ENCODE measurements around the gene NCOR2.
"Not testable (repeated sequence)": the region's sequence is repeated elsewhere in the genome, so short reads cannot be mapped to it uniquely, and the experiment has no call there.

The NCOR2 gene

DNA sequence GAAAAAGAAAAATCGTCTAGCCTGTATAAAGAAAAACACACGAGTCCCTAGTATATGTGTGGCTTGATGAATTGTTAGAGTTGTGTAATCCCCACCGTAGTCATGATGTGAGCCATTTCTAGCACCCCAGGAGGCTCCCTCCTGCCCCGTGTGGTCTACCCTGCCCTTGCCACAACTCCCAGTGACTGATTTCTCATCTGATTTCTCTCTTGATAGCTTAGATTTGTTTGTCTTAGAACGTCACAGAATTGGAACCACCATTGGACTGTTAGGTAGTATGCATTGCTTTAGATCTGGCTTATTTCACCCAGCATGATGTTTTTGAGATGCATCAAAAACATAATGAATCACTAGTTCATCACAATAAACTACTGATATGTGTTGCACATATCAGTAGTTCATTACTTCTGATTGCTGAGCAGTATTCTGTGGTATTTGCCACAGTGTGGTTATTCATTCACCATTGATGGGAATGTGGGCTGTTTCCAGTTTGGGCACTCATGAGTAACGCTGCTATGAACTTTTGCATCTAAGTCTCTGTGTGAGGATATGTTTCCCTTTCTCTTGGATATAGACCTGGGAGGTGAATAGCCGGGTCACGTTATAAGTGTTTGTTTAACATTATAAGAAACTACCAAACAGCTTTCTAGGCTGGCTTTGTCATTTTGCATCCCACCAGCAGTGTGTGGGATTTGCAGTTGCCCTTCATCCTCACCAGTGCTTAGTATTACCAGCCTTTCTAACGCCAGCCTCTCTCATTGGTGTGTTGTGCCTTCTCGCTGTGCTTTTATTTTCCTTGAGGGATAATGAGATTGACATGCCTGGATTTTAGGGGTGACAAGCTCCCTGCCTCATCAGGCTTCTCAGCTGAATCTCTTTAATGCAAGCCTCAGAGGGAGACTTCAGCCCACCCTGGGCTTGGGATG lies 31.9 kb upstream of the NCOR2 start:
- DNase-seq: no peak

DNA sequence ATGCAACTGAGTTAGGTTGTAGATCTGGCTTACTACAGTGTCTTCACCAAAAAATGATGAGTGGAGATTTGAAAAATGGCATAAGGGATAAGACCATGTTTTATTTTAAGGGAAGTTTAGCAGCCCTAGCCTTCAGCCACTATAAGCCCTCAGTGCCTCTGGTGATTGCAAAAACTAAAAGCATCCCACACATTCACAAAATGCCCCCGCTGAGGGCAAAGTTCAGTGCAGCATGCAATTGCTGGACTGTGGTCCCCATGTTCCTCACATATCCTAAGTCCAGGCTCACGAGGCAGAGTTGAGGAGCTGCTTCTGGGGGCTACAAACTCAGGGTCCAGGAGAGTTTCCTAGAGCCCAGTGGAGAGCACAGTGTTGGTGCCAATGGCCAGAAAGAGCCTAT lies 29.6 kb upstream of the NCOR2 start:
- no peak for DNase-seq

DNA sequence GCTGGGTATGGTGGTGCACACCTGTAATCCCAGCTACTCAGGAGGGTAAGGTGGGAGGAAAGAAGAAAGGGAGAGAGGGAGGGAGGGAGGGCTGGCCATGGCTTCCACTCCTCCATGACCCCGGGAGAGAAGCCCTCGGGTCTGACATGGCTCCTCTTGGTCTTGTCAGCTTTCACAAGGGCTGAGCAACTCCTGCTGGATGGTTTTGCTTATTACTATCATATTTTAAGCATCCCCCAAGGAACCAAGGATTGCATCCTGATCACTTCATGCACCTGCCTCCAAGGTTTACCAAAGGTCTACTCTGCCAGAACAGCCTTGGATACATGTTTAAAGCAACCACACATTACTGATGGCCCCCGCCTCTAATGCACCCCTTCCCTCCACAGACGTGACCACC lies 28.0 kb upstream of the NCOR2 start:
- DNase-seq: no peak

DNA sequence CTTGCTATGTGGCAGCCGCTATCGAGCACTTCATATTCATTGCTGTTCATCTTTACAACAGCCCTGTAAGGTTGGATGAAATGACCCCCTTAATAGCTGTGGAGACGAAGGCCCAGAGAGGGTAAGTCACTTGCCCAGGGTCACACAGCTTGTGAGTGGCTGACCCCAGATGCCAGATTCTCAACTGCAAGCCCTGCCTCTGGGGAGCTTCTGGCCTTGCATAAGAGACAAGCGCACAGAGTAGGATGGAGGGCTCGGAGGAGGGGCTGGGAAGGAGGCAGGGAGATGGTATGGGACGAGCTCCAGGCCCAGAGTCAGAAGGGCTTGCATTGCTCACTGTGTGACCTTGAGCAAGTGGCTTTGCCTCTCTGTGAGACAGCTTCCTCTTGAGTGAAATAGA lies 27.4 kb upstream of the NCOR2 start:
- DNase-seq: no peak

DNA sequence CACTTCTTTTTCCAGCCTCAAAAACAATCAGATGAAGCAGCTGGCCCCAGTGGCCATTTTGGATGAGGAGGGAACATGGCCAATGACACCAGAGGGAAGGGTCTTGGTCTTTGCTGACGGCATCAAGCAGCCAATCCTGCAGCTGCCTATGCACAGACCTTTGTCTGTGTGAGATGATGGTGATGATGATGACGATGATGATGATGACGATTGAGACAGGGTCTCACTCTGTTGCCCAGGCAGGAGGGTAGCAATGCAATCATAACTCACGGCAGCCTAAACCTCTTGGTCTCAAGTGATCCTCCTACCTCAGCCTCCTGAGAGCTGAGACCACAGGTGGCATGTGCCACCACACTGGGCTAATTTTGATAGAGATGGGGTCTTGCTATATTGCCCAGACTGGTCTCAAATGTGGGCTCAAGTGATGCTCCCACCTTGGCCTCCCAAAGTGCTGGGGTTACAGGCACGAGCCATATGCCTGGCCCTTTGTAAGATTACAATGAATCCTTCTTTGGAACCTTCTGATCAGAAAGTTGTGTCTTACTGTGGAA lies 26.5 kb upstream of the NCOR2 start:
- DNase-seq: no peak

DNA sequence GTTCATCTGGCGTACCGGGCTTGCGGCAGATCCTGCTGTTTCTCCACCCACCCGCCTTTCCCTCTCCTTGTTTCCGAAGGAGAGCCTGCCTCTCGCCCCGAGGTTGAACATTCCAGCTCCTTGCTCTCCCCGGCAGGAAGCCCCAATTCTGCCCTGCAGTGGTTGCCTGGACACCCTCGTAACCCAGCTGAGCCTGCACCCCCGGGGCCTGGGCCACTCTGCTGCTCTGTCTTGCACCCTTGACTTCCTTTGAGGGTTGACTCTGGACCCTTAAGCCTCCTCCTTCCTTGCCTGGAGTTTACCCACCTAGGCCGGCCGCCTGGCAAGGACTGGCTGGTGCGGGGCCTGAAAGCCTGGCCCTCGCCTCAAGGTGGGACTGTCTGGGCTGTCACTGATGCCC lies 25.8 kb upstream of the NCOR2 start:
- no peak for DNase-seq

DNA sequence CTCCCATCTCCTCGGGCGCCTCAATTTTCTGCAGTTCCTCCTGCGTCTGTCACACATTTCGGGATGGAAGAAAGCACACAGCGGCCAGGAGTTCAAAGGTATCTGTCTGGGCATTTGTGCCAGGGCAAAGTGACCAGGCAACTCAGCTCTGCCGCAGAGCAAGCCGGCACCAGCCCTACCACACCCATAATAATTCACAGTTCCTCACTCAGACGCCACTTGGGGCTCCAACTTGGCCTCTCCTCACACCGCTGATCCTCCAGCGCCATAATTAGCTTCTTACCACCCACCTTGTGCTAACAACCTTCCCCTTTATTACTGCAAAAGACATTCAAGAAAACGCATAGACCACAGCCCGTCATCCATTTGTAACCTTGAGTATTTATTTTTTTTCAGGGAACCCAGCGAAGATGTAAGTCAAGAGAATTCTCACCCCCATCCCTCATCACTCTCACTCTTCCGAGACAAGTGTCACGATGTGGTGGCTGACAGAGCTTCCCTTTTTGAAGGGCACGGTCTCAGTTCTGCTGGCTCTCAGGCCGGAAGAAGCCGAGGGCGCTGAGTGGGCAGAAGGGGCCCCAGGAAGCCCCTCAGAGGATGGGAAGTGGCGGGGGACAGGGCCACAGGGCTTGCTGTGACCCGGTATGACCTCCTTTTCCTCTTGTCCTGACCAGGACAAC lies 25.2 kb upstream of the NCOR2 start:
- no peak for DNase-seq

DNA sequence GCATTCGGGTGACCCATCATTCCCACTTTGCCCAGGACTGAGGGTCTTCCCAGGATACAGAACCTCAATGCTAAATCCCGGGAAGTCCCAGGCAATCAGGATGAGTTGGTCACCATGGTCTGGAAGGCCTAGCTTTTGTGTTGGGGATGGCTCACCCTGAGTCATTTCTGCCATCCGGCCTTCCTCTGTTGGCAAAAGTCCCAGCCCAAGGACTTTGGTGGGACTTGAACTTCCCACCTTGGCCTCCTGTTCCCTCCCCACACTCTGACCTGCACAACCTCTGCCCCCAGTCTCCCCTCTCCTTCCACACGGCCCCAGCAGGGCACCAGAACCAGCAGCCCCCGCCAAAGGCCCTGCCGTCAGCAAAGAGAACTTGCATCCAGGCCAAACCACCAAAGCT lies 24.6 kb upstream of the NCOR2 start:
- DNase-seq: no peak

DNA sequence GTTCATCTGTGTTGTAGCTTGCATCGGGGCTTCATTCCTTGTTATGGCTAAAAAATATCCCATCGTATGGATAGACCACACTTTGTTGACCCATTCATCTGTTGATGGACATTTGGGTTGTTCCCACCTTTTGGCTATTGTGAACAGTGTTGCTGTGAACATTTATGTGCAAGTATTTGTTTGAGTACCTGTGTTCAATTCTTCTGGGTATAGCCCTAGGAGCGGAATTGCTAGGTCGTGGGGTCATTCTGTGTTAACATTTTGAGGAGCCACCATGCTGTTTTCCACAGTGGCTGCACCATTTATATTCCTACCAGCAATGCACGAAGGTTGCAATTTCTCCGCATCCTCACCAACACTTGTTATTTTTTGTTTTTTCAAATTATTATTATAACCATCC lies 23.0 kb upstream of the NCOR2 start:
- DNase-seq: no peak

DNA sequence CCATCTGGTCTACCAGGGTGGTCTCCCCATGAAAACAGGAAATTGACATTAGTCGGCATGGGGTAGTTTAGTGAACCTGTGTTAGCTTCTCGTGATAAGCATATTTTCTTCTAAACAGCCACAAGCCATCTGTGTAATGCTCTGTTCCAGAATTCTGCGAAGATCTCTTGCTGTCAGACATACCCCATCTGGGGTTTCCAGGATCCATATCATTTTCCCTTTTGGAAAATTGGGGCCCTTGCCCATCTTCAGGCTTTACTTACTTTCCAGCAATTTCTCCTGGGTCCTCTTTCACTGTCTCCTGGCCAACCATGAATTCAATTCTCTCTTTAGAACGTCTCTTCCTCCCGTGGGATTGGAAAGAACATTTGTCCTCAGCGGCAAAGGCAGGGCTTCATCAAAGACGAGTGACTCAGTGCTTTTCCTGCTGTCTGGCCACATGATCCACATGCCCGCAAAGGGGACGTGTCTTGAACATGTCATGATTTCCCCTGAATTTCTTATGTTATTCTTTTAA lies 21.4 kb upstream of the NCOR2 start:
- no peak for DNase-seq

DNA sequence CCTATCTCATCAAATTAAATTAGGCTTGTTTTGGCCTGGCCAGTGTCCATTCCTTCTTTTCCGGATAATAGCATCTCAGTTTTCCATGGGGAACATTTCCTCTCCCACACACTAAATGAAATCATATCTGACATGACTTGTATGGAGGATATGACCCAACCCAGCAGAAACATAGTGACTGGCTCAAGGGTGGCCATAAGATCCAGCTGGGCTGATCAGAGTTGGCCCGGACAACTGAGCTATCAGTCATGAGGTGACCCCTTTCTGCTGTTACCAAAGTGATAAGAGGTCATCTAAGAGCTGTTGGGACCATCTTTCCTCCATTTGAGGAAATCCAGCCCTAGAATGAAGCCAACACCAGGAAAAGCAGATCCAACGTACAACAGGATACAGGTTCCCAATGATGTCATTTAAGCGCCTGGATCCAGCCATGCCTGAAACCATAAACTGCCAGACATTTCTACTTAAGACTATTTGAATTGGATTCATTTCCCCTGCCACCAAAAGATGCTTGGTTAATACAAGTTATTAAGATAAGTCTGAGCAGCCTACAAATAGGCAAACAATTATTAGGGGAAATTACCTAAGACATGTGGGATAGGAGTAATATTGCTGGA lies 20.7 kb upstream of the NCOR2 start:
- DNase-seq: no peak

DNA sequence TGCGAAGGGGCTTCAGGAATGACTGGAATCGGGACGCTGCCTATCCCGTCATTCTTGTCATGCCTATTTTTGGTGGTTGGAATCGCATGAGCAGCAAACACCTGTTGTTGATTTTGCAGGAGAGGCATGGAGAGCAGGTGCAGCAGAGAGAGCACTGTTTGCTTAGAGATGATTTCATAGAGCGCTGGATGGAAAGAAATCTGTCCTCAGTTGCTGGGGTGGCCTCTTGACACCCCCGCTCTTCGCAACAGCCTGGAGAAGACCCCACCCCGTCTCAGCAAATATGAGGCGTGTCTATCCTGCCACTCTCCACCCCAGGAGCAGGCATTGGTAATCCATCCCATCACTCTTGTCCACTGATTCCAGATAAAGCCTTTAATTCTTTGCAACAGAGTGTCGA lies 19.3 kb upstream of the NCOR2 start:
- DNase-seq: peak; percentile 93

DNA sequence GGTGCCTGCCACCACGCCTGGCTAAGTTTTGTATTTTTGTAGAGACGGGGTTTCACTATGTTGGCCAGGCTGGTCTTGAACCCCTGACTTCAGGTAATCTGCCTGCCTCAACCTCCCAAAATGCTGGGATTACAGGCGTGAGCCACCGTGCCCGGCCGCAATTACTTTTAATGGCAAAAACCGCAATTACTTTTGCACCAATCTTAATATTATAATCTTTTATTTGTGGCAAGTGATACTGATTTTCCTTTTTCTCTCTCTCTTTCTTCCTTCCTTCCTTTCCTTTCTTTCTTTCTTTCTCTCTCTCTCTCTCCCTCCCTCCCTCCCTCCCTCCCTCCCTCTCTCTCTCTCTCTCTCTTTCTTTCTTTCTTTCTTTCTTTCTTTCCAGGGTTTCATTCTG lies 17.1 kb upstream of the NCOR2 start:
- not testable (repeated sequence) for DNase-seq

DNA sequence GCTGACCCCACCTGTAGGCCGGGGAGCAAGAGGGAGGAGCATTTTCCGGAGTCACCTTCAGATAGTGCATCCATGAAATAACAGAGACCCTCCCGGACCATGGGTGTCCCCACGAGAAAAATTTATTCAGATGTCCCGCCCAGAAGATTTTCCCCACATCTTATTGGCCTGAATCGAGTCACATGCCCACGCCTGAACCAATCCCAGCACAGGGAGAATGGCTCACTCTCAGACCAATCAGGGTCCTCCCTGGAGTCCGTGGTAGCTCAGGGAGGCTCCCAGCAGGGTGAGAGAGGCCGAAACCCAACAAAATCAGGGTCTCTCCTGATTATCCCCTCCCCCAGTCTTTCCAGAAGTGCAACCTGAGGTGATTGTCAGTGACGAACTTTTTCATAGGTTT lies 16.4 kb upstream of the NCOR2 start:
- DNase-seq: no peak

DNA sequence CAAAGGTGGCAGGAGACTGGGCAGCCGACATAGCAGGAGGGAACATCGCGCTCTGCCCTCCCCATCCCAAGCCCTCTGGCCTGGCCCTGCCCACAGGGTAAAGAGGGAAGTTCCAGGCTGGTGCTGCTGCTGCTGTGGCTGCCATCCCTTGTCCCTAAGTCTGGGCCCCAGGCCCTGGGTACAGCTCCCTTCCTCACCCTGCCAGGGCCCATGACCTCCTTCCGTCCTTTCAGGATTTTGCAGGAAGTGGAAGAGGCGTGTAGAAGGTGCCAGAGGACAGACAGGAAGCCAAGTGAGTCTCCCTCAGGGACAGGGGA lies 14.7 kb upstream of the NCOR2 start:
- DNase-seq: no peak

DNA sequence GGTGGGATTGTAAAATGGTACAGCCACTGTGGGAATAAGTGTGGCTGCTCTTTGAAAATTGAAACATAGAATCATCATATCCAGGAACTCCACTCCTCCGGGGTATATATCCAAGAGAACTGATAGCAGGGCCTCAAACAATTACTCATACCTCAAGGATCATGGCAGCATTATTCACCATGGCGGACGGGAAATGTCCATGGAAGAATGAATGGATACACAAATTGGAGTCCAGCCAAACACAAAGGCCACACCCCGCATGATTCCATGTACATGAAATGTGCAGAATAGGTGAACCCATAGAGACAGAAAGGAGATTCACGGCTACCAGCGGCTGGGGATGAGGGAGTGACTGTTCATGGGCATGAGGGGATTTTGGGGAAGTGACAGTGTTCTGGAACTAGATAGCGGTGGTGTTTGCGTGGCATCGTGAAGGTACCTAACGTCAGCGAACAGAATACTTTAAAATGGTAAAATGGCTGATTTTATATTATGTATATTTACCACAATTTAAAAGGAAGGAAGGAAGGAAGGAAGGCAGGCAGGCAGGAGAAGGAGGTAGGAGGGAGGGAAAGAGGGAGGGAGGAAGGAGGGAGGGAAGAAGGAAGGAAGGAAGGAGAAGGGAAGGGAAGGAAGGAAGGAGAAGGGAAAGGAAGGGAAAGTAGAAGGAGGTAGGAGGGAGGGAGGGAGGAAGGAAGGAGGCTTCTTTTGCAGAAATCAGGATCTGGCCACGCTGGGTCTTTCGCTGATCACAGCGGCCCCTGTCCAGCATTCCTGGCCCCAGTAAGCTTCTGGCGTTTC lies 14.1 kb upstream of the NCOR2 start:
- no peak for DNase-seq

DNA sequence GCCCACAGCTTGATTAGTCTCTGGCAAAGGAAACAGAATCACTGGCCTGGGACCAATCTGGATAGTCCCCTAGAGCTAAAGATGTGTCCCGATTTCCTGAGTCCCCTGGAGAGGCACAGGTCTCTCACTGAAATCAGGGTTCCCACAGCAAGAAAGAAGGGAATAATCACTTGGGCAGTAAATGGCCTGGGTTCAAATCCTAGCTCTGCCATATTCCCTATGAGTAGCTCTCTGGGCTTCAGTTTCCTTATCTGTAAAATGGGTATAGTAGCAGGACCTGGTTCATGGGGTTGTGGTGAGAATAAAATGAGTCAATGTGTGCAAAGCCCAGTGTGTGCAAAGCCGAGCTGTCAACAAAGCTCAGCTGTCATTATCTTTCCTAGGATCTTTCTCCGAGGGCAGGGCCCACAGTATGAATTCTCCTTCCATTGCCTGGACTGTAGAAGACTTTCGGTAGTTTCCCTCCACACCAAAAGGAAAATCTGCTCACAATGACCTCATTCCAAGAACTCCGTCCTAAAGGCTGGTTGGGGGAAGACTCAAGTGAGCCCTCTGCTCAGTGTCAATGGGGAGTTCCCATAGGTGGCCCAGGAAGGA lies 12.6 kb upstream of the NCOR2 start:
- no peak for DNase-seq

DNA sequence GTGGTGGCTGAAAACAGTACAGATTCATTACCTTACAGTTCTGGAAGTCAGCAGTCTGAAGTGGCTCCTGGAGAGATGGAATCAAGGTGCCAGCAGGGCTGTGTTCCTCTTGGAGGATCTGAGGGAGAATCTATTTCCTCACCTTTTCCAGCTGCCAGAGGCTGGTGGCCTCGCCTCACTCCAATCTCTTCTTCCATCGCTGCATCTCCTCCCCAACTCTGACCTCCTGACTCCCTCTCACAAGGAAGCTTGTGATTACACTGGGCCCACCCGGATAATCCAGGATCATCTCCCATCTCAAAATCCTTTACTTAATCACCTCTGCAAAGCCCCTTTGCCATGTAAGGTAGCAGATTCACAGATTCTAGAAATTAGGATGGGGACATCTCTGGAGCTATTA lies 11.4 kb upstream of the NCOR2 start:
- DNase-seq: no peak

DNA sequence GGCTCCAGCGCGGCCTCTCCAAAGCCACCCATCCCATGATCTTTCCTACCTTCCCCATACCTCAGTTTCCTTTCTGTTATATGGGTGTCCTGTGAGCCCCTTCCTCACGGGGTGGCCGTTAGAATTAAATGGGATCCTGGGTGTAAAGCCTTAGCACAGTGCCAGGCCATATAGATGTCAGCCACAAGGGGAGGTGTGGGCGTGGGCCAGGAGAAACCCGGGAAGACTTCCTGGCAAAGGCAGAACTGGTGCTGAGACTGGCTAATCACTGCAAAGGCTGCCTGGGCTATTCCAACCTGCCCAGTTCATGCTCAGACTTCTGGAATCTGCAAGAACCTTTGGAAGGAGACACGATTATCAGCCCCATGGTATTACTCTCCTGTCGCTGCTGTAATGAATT lies 11.0 kb upstream of the NCOR2 start:
- no peak for DNase-seq

DNA sequence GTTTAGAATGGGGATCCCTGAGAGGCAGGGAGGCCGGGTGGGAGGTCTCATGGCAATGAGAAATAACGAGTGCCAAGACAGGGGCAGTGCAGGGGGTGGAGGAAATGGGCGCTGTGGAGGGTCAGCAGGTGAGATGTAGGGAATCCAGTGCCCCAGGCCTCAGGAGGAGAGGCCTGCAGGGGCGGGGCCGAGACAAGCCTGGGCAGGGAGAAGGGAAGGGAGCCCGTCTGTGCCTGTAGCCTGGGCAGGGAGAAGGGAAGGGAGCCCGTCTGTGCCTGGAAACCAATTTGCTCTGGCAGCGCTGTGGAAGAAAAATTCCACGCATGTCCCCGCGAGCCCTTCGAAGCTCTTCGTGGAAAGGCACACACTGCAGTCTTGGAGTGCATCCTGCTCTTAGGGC lies 10.6 kb upstream of the NCOR2 start:
- DNase-seq: peak; percentile 13

DNA sequence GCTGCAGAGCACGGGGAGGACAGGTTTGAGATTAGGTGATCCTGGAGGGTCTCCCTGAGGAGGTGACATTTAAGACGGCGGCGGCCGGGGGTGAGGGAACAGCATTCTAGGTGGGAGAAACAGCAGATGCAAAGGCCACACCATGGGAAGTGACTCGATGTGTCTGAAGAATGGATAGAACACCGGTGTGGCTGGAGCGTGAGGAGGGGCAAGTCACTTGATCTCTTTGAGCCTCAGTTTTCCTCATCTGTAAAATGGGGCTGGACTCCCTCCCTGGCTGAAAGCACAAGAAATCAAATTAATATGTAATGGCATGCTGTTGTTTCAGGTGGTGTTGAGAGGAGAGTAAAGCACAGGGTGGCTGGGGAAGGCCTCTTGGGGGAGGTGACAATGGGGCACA lies 10.0 kb upstream of the NCOR2 start:
- DNase-seq: no peak

DNA sequence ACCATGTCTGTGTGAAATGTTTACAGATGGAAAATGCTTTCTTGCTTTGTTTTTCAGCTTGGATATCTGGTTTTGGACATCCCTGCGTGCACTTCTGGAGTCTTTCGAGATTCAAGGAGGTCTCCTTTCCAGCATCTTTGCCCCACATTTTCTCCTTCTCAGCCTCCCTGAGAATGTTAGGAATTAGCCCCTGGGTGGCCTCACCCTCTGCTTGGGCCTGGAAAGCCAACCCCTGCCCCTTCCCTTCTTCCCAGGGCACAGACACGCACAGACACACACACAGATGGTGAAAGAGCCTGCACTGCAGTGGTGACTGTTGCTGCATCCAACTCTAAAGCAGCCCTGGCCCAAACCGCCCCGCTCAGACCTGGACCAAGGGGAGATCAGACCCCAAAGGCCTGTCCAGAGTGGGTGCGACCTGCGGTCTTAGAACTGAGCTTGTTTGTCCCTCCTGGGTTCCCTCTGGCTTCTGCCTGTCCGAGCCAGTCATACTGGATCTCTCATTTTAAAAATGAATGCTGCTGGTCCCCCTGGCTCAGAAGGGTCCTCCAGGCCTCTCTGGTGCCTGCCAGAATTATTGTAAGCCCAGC lies 8.7 kb upstream of the NCOR2 start:
- DNase-seq: no peak
